Bone marrow (tissue), 2 donors: Measurements from ENCODE around the gene DNAJC16.

Source experiments
- DNase-seq, 2 donors: peaks; one replicate each; lab custom pipeline; 2025; lab: John Stamatoyannopoulos, UW

DNAJC16 gene

GRCh38 chr1:15620902-15621682, 94.4 kb downstream of the DNAJC16 start:
- DNase-seq, result no peak

- no peak for DNase-seq
These were observed 95.3 kb downstream of the DNAJC16 start for GRCh38 chr1:15621975-15622374.

- no peak for DNase-seq
These were observed 96.2 kb downstream of the DNAJC16 start for GRCh38 chr1:15622712-15623373.

- DNase-seq, result no peak
These were observed 96.8 kb downstream of the DNAJC16 start for GRCh38 chr1:15623435-15623834.

GRCh38 chr1:15624133-15624714, 97.6 kb downstream of the DNAJC16 start:
- no peak for DNase-seq

- no peak for DNase-seq
These were observed 98.6 kb downstream of the DNAJC16 start for GRCh38 chr1:15625056-15625917.
